Spleen (tissue), 11 donors: ENCODE measurements around the gene NTNG1. TPM values are rescaled to one million over a fixed set of nuclear protein-coding genes. Genes with fewer than 3 reads are reported as not detected.

ENCODE experiments used
- DNase-seq: peaks from one replicate; pipeline ENCODE4 v3.0.0-alpha.2; 2020
- H3K27ac ChIP-seq, 8 donors: fragments of 200-600 bp; sonication (generic) in 7 of 8; 1 replicate in 4 of 8; 2 replicates in 4 of 8; pipeline versions ENCODE4 v1.5.0 to v1.8.0; 2016 to 2021; ENCODE audit warnings: inconsistent platforms in 4 of 8, mild to moderate bottlenecking in 4 of 8, moderate library complexity in 1 of 8
- H3K27me3 ChIP-seq, 7 donors: fragments of 200-600 bp; sonication (generic) in 6 of 7; replicated peaks in 1 of 7; 1 replicate in 4 of 7; 2 replicates in 3 of 7; pipeline versions ENCODE4 v1.5.0 to v1.8.0; 2016 to 2021; ENCODE audit warnings: inconsistent platforms in 3 of 7, mild to moderate bottlenecking in 1 of 7
- H3K36me3 ChIP-seq, 6 donors: fragments of 200-600 bp; sonication (generic) in 5 of 6; 1 replicate in 4 of 6; 2 replicates in 2 of 6; pipeline versions ENCODE4 v1.5.0 to v1.8.0; 2016 to 2021; ENCODE audit warnings: inconsistent platforms in 2 of 6
- H3K4me1 ChIP-seq, 6 donors: fragments of 200-600 bp; sonication (generic) in 5 of 6; 1 replicate in 3 of 6; 2 replicates in 3 of 6; pipeline versions ENCODE4 v1.5.0 to v1.8.0; 2016 to 2021; ENCODE audit warnings: inconsistent platforms in 3 of 6
- H3K4me3 ChIP-seq, 8 donors: fragments of 200-600 bp; sonication (generic) in 7 of 8; 1 replicate in 4 of 8; 2 replicates in 4 of 8; pipeline versions ENCODE4 v1.5.0 to v1.8.0; 2016 to 2021; ENCODE audit warnings: inconsistent platforms in 4 of 8, mild to moderate bottlenecking in 4 of 8, moderate library complexity in 2 of 8
- H3K9me3 ChIP-seq, 8 donors: fragments of 200-600 bp; sonication (generic) in 7 of 8; 1 replicate in 4 of 8; 2 replicates in 4 of 8; pipeline versions ENCODE4 v1.5.0 to v1.8.0; 2016 to 2021; ENCODE audit warnings: inconsistent platforms in 4 of 8
- POLR2A ChIP-seq, 3 donors: fragments of 450-650 bp; IDR thresholded peaks; one replicate each; pipeline ENCODE4 v1.5.1; 2017; ENCODE audit warnings: antibody characterized with exemption in 3 of 3, mild to moderate bottlenecking in 1 of 3
- POLR2AphosphoS5 ChIP-seq, 3 donors: sonication (generic); formaldehyde crosslinking; IDR thresholded peaks; one replicate each; pipeline ENCODE4 v1.5.1; 2017; ENCODE audit warnings: antibody characterized with exemption in 3 of 3
- WGBS, 5 donors: extraction: QIAGEN DNeasy Blood & Tissue Kit in 3 of 5; methylation state at CpG; one replicate each; pipeline versions ENCODE4 v1.1.5 to v1.1.7; 2013 to 2018; 5-methylcytosine and 5-hydroxymethylcytosine counted together
- intact Hi-C: fragments of 100-400 bp; cut with DNase I; formaldehyde crosslinking; loops from one replicate; pipeline ENCODE4 v1.15.0; 2023; ENCODE audit warnings: low total_unique reads
- polyA plus RNA-seq, 3 donors: library from polyadenylated mRNA; stranded (reverse); fragments of 200-250 nt; gene quantifications; one replicate each; pipeline ENCODE4 v1.2.1, GENCODE V29; 2013
- total RNA-seq, 7 donors: library from RNA; depleted of rRNA in 3 of 7; stranded (reverse); fragments of >200 nt in 3 of 7; fragmentation: NEBNext Ultra II Directional in 4 of 7; extraction: Animal tissue kit (Norgen Biotek cat#: 25700) in 4 of 7; gene quantifications; one replicate each; pipeline versions ENCODE4 v1.1.0 to v1.2.1, GENCODE V29; 2016 to 2021
- TF ChIP-seq, protein P1 (sequence below), 11 experiments: fragments of 200-600 bp in 7 of 11; fragments of 450-650 bp in 4 of 11; sonication (generic) in 4 of 11; IDR thresholded peaks in 8 of 11; conservative IDR thresholded peaks in 3 of 11; 1 replicate in 7 of 11; 2 replicates in 4 of 11; pipeline versions ENCODE4 v1.4.0 to v1.8.0; 2016 to 2021; ENCODE audit warnings: antibody characterized with exemption in 11 of 11, inconsistent platforms in 4 of 11, mild to moderate bottlenecking in 1 of 11
- donor health status: healthy with polysubstance abuse.
- donor health status: DM: no; HTN: no; CAD: no; lungs with moderate emphysema.
- donor health status: DM: no; HTN: no; CAD: no.
- donor health status: Bipolar disorder and iron deficiency.
- donor health status: healthy.
- donor health status: DM: no; HTN: no; CAD: no.
- donor health status: DM: yes; HTN: yes; CAD: no.

NTNG1 gene
- total and polyA plus RNA-seq, 10 donors, result 0.11 to 2.0 (median 1.1) TPM

DNA sequence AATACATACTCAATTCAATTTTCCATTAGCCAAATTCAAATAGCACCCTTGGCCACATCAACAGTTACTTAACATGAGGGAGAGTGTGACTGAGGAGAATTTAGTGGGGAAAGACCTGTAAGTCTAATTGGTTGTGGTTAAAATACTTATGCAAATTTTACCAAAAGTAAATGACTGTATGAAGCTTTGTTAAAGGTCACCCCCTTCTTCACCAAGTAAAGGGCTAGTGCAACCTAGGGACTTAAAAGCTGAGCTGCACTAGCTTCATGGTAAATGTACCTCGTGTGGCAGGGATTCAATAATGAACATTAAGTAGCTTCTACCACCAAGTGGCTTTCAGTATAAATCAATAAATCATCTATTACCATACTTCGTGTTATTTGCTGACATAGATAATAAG, 372.0 kb downstream of the NTNG1 start:
- Histone ChIP-seq H3K27me3 (no peaks in the 10 kb centered on the region), H3K27ac (no peak overlapping the region), H3K4me1 (no peaks in the 10 kb centered on the region), H3K9me3 (peaks cover 0 to 22% (median 16%) of the 10 kb centered on the region in 8 donors), H3K4me3 (no peak overlapping the region), H3K36me3 (no peaks in the 10 kb centered on the region)
- TF ChIP-seq, protein P1, sequence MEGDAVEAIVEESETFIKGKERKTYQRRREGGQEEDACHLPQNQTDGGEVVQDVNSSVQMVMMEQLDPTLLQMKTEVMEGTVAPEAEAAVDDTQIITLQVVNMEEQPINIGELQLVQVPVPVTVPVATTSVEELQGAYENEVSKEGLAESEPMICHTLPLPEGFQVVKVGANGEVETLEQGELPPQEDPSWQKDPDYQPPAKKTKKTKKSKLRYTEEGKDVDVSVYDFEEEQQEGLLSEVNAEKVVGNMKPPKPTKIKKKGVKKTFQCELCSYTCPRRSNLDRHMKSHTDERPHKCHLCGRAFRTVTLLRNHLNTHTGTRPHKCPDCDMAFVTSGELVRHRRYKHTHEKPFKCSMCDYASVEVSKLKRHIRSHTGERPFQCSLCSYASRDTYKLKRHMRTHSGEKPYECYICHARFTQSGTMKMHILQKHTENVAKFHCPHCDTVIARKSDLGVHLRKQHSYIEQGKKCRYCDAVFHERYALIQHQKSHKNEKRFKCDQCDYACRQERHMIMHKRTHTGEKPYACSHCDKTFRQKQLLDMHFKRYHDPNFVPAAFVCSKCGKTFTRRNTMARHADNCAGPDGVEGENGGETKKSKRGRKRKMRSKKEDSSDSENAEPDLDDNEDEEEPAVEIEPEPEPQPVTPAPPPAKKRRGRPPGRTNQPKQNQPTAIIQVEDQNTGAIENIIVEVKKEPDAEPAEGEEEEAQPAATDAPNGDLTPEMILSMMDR (IDR thresholded peaks at IDR 0.05 in 8 of 11, conservative IDR thresholded peaks at IDR 0.05 in 3 of 11), result no peak
- TF ChIP-seq POLR2A (IDR thresholded peaks at IDR 0.05), result no peak
- no peak for TF ChIP-seq POLR2AphosphoS5 (IDR thresholded peaks at IDR 0.05)
- DNase-seq, result no peak
- intact Hi-C loops, result no loop called here
- WGBS, 5 donors, result 57 to 83% (median 68%) methylated on average over 2 of the region's 2 CpGs

DNA sequence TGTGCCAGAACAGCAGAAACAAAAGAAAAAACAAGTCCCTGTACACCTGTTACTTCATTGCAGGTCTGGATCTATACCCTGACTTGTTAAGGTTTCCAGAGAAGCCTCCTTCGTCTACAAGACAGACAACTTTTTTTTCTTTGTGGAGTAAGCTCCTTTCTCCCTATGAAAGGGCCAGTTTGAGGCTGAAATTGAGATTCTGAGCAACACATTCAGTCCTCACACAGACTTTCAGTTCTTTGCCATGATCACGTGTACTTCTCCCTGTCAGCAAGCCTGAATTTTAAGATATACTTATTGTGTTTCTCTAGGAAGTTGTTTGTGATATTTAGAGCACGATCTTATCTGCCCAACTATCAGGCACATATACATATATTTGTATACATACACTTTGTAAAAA, 374.0 kb downstream of the NTNG1 start:
- Histone ChIP-seq H3K27me3 (no peaks in the 10 kb centered on the region), H3K4me3 (no peak overlapping the region), H3K27ac (no peak overlapping the region), H3K36me3 (no peaks in the 10 kb centered on the region), H3K9me3 (peaks cover 0 to 17% (median 12%) of the 10 kb centered on the region in 8 donors), H3K4me1 (no peaks in the 10 kb centered on the region)
- TF ChIP-seq POLR2AphosphoS5 (IDR thresholded peaks at IDR 0.05) (no peak), POLR2A (IDR thresholded peaks at IDR 0.05) (no peak)
- TF ChIP-seq, protein P1 (IDR thresholded peaks at IDR 0.05 in 8 of 11, conservative IDR thresholded peaks at IDR 0.05 in 3 of 11), result no peak
- no peak for DNase-seq
- 76 to 88% (median 81%) methylated on average over 3 of the region's 3 CpGs for WGBS, 5 donors
- intact Hi-C loops, result no loop called here

DNA sequence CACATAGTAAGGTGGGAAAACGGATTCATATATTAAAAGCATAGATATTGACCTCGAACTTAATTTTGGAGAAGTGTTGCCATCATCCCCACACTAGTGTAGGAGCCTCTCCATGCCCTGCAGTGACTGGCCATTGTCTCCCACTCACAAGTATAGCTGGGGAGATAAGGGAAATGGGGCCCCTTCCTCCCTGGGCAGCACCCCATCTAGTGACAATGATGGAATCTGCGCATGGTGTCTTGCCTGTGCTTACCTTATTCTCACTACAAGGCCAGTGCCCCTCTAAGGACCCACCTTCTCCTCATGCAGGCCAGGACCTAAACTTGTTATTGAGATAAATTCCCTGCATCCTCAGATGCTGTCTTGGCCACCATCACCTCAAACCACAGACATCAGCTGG, 374.9 kb downstream of the NTNG1 start:
- no peaks in the 10 kb centered on the region for H3K4me1 ChIP-seq

DNA sequence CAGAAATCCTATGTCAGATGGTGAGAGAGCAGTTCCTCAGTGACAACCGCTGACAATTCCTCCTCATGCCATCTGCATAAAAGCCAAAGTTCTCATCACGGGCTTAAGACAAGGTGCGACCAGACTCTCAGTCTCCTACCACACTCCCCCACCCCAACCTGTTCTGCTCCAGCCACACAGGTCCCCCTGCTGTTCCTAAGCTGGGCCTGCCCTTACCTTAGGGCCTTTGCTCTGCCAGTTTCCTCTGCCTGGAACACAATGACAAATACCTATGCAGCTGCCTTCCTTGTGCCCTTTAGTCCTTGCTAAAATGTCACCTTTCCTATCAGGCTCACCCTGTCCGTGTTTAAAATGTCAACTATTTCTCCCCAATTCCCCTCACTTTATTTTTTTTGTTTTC, 382.2 kb downstream of the NTNG1 start:
- intact Hi-C loops, result no loop called here
- TF ChIP-seq, protein P1 (IDR thresholded peaks at IDR 0.05 in 8 of 11, conservative IDR thresholded peaks at IDR 0.05 in 3 of 11), result no peak
- TF ChIP-seq POLR2A (IDR thresholded peaks at IDR 0.05) (no peak), POLR2AphosphoS5 (IDR thresholded peaks at IDR 0.05) (no peak)
- no peaks in the 10 kb centered on the region for H3K36me3 ChIP-seq
- no peak overlapping the region for H3K4me3 ChIP-seq
- no peak overlapping the region for H3K27ac ChIP-seq
- DNase-seq, result no peak
- H3K4me1 ChIP-seq, result no peaks in the 10 kb centered on the region
- H3K27me3 ChIP-seq, result no peaks in the 10 kb centered on the region
- 66 to 73% (median 71%) methylated on average over 4 of the region's 4 CpGs for WGBS, 5 donors
- H3K9me3 ChIP-seq, result no peaks in the 10 kb centered on the region

More for the DNA sequence above, 374.9 kb downstream of the NTNG1 start:
- no peak overlapping the region for H3K4me3 ChIP-seq
- intact Hi-C loops, result no loop called here
- TF ChIP-seq, protein P1 (IDR thresholded peaks at IDR 0.05 in 8 of 11, conservative IDR thresholded peaks at IDR 0.05 in 3 of 11), result no peak
- no peak for TF ChIP-seq POLR2A (IDR thresholded peaks at IDR 0.05)
- no peak for TF ChIP-seq POLR2AphosphoS5 (IDR thresholded peaks at IDR 0.05)
- WGBS, 5 donors, result 87 to 94% (median 91%) methylated on average over 3 of the region's 3 CpGs
- peaks cover 0 to 8% (median 4%) of the 10 kb centered on the region in 8 donors for H3K9me3 ChIP-seq
- no peak for DNase-seq
- H3K36me3 ChIP-seq, result no peaks in the 10 kb centered on the region
- no peak overlapping the region for H3K27ac ChIP-seq
- no peaks in the 10 kb centered on the region for H3K27me3 ChIP-seq
